Stimulated activated CD8-positive, alpha-beta memory T cell treated with anti-CD3 and anti-CD28 coated beads, Interleukin-7, amount 100 ng/mL, for 24 hours (primary cell): Measurements from ENCODE around the gene KSR2.

ENCODE experiments used
- DNase-seq: peaks from one replicate; pipeline ENCODE4 v3.0.0-alpha.2; 2020; ENCODE audit warnings: low read depth

The KSR2 gene

GRCh38 chr12:117456076-117456475 lies 512.7 kb downstream of the KSR2 start:
- no peak for DNase-seq

GRCh38 chr12:117453961-117454360 lies 514.8 kb downstream of the KSR2 start:
- DNase-seq = no peak

GRCh38 chr12:117452112-117452511 lies 516.7 kb downstream of the KSR2 start:
- no peak for DNase-seq

- no peak for DNase-seq
Observed at GRCh38 chr12:117450209-117450608, 518.6 kb downstream of the KSR2 start.

- no peak for DNase-seq
Observed at GRCh38 chr12:117447665-117448366, 521.0 kb downstream of the KSR2 start.

- no peak for DNase-seq
Observed at GRCh38 chr12:117444781-117445180, 524.0 kb downstream of the KSR2 start.

- DNase-seq = no peak
Observed at GRCh38 chr12:117441751-117442150, 527.0 kb downstream of the KSR2 start.

GRCh38 chr12:117440384-117440783 lies 528.4 kb downstream of the KSR2 start:
- DNase-seq = no peak

GRCh38 chr12:117439531-117440001 lies 529.2 kb downstream of the KSR2 start:
- DNase-seq = no peak

GRCh38 chr12:117438809-117439208 lies 530.0 kb downstream of the KSR2 start:
- DNase-seq = no peak

- no peak for DNase-seq
Observed at GRCh38 chr12:117437516-117438255, 531.1 kb downstream of the KSR2 start.

- DNase-seq = no peak
Observed at GRCh38 chr12:117433878-117434277, 534.9 kb downstream of the KSR2 start.

GRCh38 chr12:117430246-117430645 lies 538.5 kb downstream of the KSR2 start:
- no peak for DNase-seq

GRCh38 chr12:117427211-117427610 lies 541.6 kb downstream of the KSR2 start:
- no peak for DNase-seq

- no peak for DNase-seq
Observed at GRCh38 chr12:117421987-117422386, 546.8 kb downstream of the KSR2 start.

GRCh38 chr12:117421068-117421752 lies 547.6 kb downstream of the KSR2 start:
- no peak for DNase-seq

- no peak for DNase-seq
Observed at GRCh38 chr12:117417004-117417403, 551.8 kb downstream of the KSR2 start.

GRCh38 chr12:117412465-117413188 lies 556.2 kb downstream of the KSR2 start:
- DNase-seq = no peak

GRCh38 chr12:117409286-117409685 lies 559.5 kb downstream of the KSR2 start:
- no peak for DNase-seq

GRCh38 chr12:117408161-117408791 lies 560.5 kb downstream of the KSR2 start:
- no peak for DNase-seq

GRCh38 chr12:117404940-117405339 lies 563.9 kb downstream of the KSR2 start:
- no peak for DNase-seq
